ENCODE measurements around the gene NALCN. TPM values are rescaled to one million over a fixed set of nuclear protein-coding genes. Genes with fewer than 3 reads are reported as not detected.

NALCN gene
- polyA plus RNA-seq, 3 donors = not detected

DNA sequence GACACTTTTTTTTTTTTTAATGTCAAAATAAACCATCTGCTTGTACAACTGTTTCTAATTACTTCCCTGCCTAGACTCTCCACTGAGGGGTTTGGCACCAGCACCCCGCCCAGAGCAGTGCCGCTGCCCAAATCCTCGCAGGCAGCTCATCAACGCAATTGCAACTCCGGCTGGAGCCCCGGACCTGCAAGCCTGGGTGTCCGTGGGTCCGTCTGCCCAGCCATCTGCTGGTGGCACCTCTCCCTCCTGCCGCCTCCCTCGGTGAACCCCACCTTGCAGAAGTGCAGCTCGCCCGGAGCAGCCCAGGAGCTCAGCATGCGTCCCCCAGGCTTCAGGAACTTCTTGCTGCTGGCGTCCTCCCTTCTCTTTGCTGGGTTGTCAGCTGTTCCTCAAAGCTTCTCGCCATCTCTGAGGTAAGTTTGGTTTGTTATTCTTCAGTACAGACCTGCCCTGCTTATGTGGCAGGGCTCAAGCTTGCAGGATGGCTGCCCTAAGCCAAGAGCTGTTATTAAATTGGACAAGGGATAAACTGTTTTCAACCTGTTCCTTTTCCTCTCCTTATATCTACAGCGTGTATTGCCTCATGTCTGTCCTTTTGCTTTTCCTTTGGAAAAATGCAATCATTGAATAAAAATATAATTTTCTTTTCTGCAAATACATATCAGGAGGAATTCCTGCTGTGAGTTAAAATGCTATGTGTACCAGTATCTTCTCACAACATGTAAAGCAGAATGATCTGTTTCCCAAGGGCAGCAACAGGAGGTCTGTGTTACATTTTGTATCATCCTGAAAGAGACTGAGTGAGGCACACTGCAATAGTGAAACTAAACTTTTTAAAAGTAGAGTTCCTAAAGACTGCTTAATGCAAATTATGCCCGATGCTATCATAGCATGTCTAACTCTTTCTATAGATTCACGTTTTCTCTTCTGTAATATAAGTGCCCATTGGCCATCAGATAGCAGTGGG is 36.5 kb upstream of the NALCN start, which contains the start of gene ITGBL1:
Gene ITGBL1, plus strand, starts transcription at position 157 of the 967 bp plus-strand sequence. Its CDS starts 159 bp downstream, at position 316.
- Histone ChIP-seq H3K4me3 (replicated peaks in 1 of 3; ENCODE audit: low read depth in 2 of 3, low read length in 3 of 3) (no peak within 1 kb of the TSS), H3K4me1 (ENCODE audit: control insufficient read depth in 1 of 2, insufficient read depth in 2 of 2, low read length in 2 of 2) (no peaks in the 10 kb centered on the region), H3K27ac (ENCODE audit: low read depth in 1 of 2, low read length in 2 of 2) (no peak within 1 kb of the TSS), H3K4me2 (replicated peaks; ENCODE audit: extremely low read depth, low read length, poor library complexity, severe bottlenecking) (no peak within 1 kb of the TSS), H3K27me3 (ENCODE audit: control insufficient read depth in 2 of 2, insufficient read depth in 2 of 2, low read length in 2 of 2) (peaks cover 5 to 15% of the 10 kb centered on the region in 2 donors), H3K9ac (ENCODE audit: insufficient read depth, low read length, poor library complexity, severe bottlenecking) (no peak within 1 kb of the TSS), H2AFZ (ENCODE audit: insufficient read depth, low read depth, low read length, poor library complexity, severe bottlenecking) (no peak within 1 kb of the TSS), H3K79me2 (ENCODE audit: insufficient read depth, low read length) (no peaks in the 10 kb centered on the region), H4K20me1 (ENCODE audit: insufficient read depth, low read length) (no peaks in the 10 kb centered on the region), H3K36me3 (replicated peaks in 1 of 2; ENCODE audit: control insufficient read depth in 1 of 2, insufficient read depth in 2 of 2, low read length in 2 of 2) (no peaks in the 10 kb centered on the region), H3K9me3 (replicated peaks in 1 of 2; ENCODE audit: control insufficient read depth in 1 of 2, insufficient read depth in 1 of 2, low read length in 2 of 2) (no peaks in the 10 kb centered on the region)
- peak within 1 kb of the TSS in 1 of 2 donors; percentile 64 for H3K4me3 Mint-ChIP-seq
- intact Hi-C loops (cut with micrococcal nuclease) = no loop called here
- no peaks in the 10 kb centered on the region for H3K36me3 Mint-ChIP-seq
- H3K27ac Mint-ChIP-seq = no peak within 1 kb of the TSS
- peaks cover 0 to 3% (median 0%) of the 10 kb centered on the region in 7 donors for H3K9me3 Mint-ChIP-seq
- no peaks in the 10 kb centered on the region for H3K4me1 Mint-ChIP-seq
- TF ChIP-seq, protein P1, sequence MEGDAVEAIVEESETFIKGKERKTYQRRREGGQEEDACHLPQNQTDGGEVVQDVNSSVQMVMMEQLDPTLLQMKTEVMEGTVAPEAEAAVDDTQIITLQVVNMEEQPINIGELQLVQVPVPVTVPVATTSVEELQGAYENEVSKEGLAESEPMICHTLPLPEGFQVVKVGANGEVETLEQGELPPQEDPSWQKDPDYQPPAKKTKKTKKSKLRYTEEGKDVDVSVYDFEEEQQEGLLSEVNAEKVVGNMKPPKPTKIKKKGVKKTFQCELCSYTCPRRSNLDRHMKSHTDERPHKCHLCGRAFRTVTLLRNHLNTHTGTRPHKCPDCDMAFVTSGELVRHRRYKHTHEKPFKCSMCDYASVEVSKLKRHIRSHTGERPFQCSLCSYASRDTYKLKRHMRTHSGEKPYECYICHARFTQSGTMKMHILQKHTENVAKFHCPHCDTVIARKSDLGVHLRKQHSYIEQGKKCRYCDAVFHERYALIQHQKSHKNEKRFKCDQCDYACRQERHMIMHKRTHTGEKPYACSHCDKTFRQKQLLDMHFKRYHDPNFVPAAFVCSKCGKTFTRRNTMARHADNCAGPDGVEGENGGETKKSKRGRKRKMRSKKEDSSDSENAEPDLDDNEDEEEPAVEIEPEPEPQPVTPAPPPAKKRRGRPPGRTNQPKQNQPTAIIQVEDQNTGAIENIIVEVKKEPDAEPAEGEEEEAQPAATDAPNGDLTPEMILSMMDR (IDR thresholded peaks at IDR 0.05) = no peak
- 76% methylated on average over 15 of the region's 18 CpGs for WGBS (ENCODE audit: insufficient coverage)
- DNase-seq = no peak
- H3K27me3 Mint-ChIP-seq (ENCODE audit: low read depth in 3 of 3) = peaks cover 8 to 16% (median 14%) of the 10 kb centered on the region in 3 donors

DNA sequence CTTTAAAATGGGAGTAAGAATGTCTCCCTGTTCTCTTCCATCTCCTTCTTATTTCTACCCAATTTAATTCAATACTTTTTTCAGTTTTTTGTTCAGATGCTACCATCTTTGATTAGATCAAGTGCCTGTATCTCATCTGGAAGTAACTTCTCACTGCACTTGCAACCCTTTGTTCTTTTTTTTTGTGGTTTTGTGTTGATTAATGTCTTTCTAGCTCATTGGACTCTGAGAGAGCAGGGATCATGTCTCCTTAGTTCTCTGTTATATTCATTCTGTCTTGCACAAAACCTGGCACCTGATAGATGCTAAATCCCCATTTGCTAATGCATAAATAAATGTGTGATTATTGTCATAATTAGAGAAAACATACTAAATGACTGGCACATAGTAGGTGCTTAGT is 35.3 kb upstream of the NALCN start:
- no peak overlapping the region for H3K9ac ChIP-seq (ENCODE audit: insufficient read depth, low read length, poor library complexity, severe bottlenecking)
- H3K9me3 ChIP-seq (replicated peaks in 1 of 2; ENCODE audit: control insufficient read depth in 1 of 2, insufficient read depth in 1 of 2, low read length in 2 of 2) = no peaks in the 10 kb centered on the region
- Mint-ChIP-seq H3K4me3 (no peak overlapping the region), H3K36me3 (no peaks in the 10 kb centered on the region), H3K27ac (no peak overlapping the region), H3K27me3 (ENCODE audit: low read depth in 3 of 3) (peaks cover 8 to 16% (median 14%) of the 10 kb centered on the region in 3 donors), H3K9me3 (peaks cover 0 to 3% (median 0%) of the 10 kb centered on the region in 7 donors), H3K4me1 (no peaks in the 10 kb centered on the region)
- no peaks in the 10 kb centered on the region for H3K36me3 ChIP-seq (replicated peaks in 1 of 2; ENCODE audit: control insufficient read depth in 1 of 2, insufficient read depth in 2 of 2, low read length in 2 of 2)
- H3K79me2 ChIP-seq (ENCODE audit: insufficient read depth, low read length) = no peaks in the 10 kb centered on the region
- TF ChIP-seq, protein P1 (IDR thresholded peaks at IDR 0.05) = no peak
- H2AFZ ChIP-seq (ENCODE audit: insufficient read depth, low read depth, low read length, poor library complexity, severe bottlenecking) = no peak overlapping the region
- H3K4me1 ChIP-seq (ENCODE audit: control insufficient read depth in 1 of 2, insufficient read depth in 2 of 2, low read length in 2 of 2) = no peaks in the 10 kb centered on the region
- DNase-seq = no peak
- peaks cover 5 to 15% of the 10 kb centered on the region in 2 donors for H3K27me3 ChIP-seq (ENCODE audit: control insufficient read depth in 2 of 2, insufficient read depth in 2 of 2, low read length in 2 of 2)
- H3K4me2 ChIP-seq (replicated peaks; ENCODE audit: extremely low read depth, low read length, poor library complexity, severe bottlenecking) = no peak overlapping the region
- H3K4me3 ChIP-seq (replicated peaks in 1 of 3; ENCODE audit: low read depth in 2 of 3, low read length in 3 of 3) = no peak overlapping the region
- no peaks in the 10 kb centered on the region for H4K20me1 ChIP-seq (ENCODE audit: insufficient read depth, low read length)
- no peak overlapping the region for H3K27ac ChIP-seq (ENCODE audit: low read depth in 1 of 2, low read length in 2 of 2)
- intact Hi-C loops (cut with micrococcal nuclease) = no loop called here

All from CD14-positive monocyte (primary cell).